Measurements from ENCODE around the gene PDLIM4. TPM values are rescaled to one million over a fixed set of nuclear protein-coding genes. Genes with fewer than 3 reads are reported as not detected.

Gene PDLIM4
- polyA plus RNA-seq, 3 donors = 11.0 to 13.0 (median 11.2) TPM

DNA sequence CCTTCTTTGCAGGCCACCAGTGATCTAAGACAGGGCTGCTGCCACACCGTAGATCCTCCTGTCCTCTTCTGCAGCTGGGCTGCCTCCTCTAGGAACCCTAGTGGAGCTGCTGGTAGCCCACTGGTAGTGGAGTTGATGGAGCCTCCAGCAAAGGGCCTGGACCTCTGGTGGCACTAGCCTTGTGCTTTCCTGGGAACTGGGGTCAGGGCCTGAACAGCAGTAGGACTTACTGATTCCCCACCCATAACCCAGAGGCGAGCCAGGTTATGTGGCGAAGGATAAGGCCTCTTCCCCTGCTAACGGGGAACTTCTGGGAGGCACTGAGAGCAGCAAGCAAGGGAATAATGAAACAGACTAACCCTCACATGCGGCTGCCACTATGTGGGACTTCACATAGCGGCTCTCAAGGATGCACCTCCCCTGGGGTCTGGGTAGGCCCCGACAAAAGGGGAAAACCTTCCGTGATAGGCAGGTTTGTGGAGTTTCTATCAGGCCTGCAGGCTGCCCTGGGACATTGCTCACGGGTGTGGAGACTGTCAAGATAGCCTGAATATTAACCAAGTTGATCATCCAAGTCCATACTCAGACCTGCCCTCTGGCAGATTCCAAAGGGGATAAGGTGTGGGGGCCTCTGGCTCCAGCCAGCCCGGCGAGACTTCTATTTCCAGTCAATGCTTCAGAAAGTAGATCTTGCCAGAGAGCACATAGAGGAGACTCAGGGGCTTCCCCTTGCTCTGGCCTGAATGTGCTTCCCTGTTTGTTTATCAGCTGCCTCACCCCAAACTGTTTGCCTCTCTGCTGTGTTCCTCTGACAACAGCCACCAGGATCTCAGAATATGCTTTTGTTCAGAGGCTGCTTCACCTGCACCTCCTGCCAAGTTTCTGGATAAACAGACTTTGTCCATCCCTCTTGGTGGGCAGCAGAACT, 44.1 kb downstream of the PDLIM4 start:
- DNase-seq (ENCODE audit: low read depth in 3 of 3, low spot score in 2 of 3) = no peak

DNA sequence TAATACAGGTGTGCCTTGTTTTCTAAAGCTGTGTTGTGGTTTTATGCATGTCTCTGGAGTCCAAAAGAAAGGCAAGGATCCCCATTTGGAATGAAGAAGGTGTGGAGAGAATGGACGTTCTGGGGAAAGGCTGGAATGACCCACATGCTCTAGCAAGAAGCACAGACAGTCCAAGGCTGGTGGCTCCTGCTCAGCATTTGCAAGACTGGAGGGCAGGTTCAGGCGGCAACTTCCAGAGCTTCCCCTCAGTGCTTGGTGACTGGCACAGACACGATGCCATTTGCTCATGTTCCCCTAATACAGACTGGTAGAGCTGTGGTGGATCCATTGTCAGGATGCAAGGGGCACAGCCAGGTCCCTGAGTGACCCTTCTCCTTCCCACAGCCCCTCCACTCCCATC, 44.9 kb downstream of the PDLIM4 start:
- DNase-seq (ENCODE audit: low read depth in 3 of 3, low spot score in 2 of 3) = no peak

DNA sequence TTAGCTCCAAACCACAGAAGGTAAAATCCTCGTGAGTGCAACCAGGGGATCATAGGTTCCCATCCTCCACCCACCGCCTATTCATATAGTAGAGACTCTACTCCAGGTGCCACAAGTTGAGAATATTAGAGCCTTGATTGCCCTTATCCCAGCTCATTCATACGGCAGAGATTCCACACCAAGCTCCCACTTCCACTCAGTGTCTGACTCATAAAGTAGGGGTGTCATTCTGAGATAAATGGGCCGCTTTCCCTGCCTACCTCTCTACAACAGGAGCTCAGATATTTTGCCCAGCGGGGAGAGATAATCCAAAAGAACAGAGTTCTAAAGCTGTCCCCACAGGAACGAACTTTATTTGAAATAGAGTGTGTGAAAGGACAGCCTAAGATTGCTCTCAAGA, 46.1 kb downstream of the PDLIM4 start:
- no peak for DNase-seq (ENCODE audit: low read depth in 3 of 3, low spot score in 2 of 3)

DNA sequence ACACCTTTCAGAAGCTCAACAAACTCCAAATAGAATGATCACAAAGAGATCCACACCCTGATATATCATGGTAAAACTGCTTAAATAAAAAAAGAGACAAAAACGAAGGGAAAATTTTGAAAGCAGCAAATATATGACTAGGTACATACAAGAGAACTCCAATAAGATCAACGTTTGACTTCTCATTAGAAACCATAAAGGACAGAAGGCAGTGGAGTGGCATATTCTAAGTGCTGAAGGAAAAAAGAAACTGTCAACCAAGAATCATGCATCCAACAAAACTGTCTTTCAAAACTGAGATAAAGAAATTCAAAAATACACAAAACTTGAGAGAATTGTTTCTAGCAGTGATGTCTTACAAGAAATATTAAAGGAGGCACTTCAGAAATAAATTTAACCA, 47.9 kb downstream of the PDLIM4 start:
- DNase-seq (ENCODE audit: low read depth in 3 of 3, low spot score in 2 of 3) = no peak

DNA sequence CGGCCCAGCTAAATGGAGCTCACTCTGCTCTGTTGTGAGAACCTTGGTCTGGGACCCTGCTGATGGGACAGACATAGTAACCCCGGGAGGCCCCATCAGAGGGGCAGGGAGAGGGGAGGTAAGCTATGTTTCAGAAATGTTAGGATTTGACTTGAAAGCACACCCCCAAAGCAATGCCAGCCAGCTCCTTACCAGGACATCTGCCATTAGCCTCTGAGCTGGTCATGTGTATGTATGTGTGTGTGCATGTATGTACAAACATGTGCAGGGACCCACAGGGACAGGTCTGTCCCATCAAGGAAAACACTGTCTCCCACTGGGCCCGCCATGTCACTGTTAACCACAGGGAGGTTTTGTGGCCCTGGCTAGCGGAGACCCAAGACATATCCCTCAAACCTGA, 51.2 kb downstream of the PDLIM4 start:
- no peak for DNase-seq (ENCODE audit: low read depth in 3 of 3, low spot score in 2 of 3)

DNA sequence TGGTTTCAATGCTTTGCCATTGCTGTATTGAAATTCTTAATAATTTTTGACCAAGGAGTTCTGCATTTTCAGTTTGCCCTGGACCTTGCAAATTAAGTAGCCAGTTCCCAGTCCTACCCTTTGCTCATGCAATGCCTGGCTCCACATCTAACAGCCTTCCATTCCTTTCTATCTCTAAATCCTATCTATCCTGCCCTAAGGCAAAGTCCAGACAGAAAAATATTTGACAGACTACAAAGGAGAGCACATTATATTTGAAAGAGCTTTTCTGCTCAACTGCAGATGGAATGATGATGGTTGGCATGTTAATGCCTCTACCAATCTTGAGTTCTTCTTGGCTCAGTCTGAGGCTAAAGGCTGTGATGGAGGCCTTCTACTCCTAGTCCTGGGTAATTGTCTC, 52.2 kb downstream of the PDLIM4 start:
- no peak for DNase-seq (ENCODE audit: low read depth in 3 of 3, low spot score in 2 of 3)

DNA sequence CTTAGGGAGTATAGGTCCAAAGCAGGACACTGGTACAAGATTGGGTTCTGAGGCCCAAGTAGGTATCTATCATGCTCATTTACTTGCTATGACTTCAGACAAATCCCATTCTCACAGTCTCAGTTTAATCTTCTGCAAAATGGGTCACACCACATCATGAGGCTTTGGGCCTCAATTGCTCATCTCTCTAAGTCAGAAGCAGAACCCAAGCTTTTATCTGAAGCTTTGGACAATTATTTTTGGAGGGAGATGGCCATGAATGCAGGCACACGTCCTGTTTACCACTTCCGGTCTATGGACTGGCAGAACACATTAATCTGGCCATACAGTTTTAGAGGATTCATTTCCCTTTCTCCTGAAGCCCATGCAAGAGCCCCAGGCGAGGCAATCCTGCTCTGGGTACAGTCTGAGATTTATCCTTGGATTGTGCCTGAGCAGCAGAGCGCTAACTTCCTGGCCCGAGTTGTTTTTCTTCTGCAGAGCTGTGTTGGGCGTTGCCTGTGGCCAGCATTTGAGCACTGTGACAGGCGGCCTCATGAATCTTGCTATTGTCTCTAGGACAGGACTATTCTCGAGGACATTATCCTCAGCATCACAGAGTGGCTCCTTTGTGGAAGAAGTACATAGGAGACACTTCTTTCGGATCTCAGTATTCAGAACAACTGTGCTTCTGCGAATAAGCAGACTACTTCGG, 52.8 kb downstream of the PDLIM4 start:
- no peak for DNase-seq (ENCODE audit: low read depth in 3 of 3, low spot score in 2 of 3)

DNA sequence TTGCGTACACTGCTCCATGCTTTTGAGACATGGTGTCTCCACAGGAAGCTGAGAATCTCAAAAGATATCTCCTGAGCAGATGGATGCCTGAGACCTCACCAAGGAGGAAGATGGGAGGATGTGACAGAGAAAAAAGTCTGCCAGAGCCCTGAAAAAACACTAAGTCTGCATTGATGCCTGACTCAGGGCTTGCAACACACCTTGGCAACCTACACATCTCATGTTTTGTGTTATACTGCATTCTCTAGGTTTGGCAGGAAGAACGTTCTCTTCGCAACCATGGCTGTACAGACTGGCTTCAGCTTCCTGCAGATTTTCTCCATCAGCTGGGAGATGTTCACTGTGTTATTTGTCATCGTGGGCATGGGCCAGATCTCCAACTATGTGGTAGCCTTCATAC, 55.9 kb downstream of the PDLIM4 start:
- DNase-seq (ENCODE audit: low read depth in 3 of 3, low spot score in 2 of 3) = no peak

DNA sequence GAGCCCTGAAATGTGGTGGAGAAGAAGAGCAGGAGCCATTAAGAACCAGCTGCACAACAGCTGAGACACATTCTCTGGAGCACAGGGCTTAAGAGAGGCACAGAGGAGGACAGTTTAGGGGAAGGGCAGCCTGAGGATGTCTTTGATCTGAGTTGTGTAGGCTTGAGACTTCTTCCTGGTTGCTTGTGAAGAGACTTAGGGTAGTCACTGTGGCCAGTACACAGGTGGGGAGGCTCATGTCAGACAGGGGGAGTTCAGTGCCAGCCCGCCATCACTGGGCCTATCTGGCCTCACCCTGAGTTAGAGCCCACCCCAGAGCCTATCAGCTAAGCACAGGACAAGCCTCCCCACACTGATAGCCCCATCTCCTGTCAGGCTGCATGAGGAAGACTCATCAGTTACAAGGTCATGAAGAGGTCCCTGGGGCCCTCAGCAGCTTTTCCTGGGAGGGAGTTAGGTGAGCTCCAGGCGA, 56.5 kb downstream of the PDLIM4 start:
- DNase-seq (ENCODE audit: low read depth in 3 of 3, low spot score in 2 of 3) = no peak

DNA sequence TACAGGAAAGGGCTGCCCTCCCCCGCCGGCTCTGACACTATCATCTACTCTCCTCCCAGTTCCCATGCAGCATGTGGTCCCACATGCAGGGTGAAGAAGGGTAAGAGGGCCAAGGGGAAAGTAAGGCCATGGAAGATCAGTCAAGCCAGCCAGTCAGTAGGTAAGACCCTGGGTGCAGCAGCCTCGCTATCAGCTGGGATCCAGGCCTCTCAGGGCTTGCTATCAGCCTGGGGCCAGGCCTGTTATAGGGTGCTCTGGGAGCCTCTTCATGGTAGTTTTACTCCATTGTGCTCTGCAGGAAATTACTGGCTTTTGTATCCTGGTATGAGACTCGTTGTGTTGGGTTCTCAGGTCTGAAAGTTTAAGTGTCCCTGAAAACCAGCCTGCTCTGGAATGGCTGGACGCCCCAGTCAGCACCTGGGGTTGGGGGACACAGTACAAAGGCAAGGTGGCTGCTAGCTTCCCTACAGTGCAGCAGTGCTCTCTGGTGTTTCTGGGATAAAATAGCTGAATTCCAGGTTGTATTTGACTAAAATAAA, 58.1 kb downstream of the PDLIM4 start:
- DNase-seq (ENCODE audit: low read depth in 3 of 3, low spot score in 2 of 3) = no peak

DNA sequence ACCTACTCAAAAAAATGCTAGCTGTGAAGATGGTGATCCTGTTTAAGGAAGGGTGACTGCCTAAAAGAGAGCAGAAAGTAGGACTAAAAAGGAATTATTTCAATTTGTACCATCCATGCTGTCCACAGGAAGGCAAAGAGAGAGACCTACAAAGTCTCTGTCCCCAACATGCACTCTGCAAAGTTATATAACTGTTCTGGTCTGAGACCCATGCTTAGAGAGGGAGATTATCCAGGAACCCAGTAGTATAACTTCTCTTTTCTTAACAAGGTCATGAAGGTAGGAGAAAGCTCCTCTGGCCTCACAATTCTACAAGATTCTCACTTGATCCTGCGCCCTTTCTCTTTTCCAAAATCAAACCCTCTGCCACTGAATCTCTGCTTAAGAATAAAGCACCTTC, 62.5 kb downstream of the PDLIM4 start:
- DNase-seq (ENCODE audit: low read depth in 3 of 3, low spot score in 2 of 3) = no peak

DNA sequence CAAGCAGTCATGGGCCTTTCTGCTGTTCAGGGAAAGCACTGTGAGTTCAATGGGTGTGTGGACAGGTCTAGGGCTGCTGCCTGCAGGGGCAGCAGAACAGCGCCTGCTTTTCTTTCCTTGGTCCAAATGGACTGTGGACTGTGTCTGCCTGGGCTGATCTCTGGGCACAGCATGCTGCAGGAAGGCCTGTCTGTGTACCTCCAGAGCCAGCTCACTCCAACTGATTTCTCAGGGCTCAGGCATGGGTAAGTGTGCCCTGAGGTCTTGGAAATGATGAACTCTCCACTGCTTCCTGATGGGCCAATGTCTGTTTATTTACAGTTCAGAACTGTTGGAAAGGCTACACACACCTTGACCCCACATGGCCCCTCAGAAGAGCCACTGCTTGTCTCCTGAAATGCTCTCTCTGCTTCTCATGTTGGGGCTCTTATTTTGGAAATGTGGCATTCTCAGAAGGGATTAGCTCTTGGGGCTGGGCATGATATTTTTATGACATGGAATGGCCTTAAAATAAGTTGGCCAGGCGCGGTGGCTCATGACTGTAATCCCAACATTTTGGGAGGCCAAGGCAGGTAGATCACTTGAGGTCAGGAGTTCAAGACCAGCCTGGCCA, 63.7 kb downstream of the PDLIM4 start:
- no peak for DNase-seq (ENCODE audit: low read depth in 3 of 3, low spot score in 2 of 3)

DNA sequence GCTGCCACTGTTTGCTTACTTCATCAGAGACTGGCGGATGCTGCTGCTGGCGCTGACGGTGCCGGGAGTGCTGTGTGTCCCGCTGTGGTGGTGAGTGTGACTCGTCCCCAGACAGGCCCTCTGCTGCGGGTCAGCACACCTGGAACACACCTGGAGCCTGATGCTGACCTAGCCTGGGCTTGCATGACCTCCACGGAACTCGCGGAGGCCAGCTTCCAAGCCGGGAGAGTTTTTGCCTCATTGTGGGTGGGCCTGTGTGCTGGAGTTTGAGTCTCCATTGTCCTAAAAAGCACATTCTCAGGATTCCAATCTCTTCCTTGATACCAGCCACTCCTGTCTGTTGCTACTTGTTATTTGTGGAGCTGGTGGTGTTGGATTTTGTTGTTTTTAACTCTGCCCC, 64.8 kb downstream of the PDLIM4 start:
- DNase-seq (ENCODE audit: low read depth in 3 of 3, low spot score in 2 of 3) = no peak

Other genes with a start within 250 kb of the PDLIM4 start
- gene ACSL6, start 246.0 kb upstream of the PDLIM4 start, polyA plus RNA-seq (ENCODE audit: insufficient read length in 3 of 3) = 1 to 10 TPM; 1.8 to 2.6 (median 2.2) TPM
- not detected for gene IL3, start 197.0 kb upstream of the PDLIM4 start, polyA plus RNA-seq (ENCODE audit: insufficient read length in 3 of 3)
- not detected for gene CSF2, start 183.9 kb upstream of the PDLIM4 start, polyA plus RNA-seq (ENCODE audit: insufficient read length in 3 of 3)
- 10 to 100 TPM; 31.0 to 37.2 (median 33.1) TPM for gene P4HA2, start 29.8 kb upstream of the PDLIM4 start, polyA plus RNA-seq (ENCODE audit: insufficient read length in 3 of 3)
- gene SLC22A4, start 36.7 kb downstream of the PDLIM4 start, polyA plus RNA-seq (ENCODE audit: insufficient read length in 3 of 3) = 1 to 10 TPM; 5.1 to 6.2 (median 5.8) TPM
- gene SLC22A5, start 112.0 kb downstream of the PDLIM4 start, polyA plus RNA-seq (ENCODE audit: insufficient read length in 3 of 3) = 10 to 100 TPM; 44.1 to 52.4 (median 45.1) TPM
- 10 to 100 TPM; 15.1 to 21.4 (median 18.2) TPM for gene IRF1, start 233.1 kb downstream of the PDLIM4 start, polyA plus RNA-seq (ENCODE audit: insufficient read length in 3 of 3)